Esophagus muscularis mucosa (tissue), 4 donors: ENCODE results near the gene TUT1. TPM values are rescaled to one million over a fixed set of nuclear protein-coding genes. Genes with fewer than 3 reads are reported as not detected.
"Not testable (repeated sequence)": the region's sequence is repeated elsewhere in the genome, so short reads cannot be mapped to it uniquely, and the experiment has no call there.

Source experiments
- DNase-seq: peaks from one replicate; pipeline ENCODE4 v3.0.0-alpha.2; 2017; ENCODE audit errors: extremely low spot score
- H3K27ac ChIP-seq, 4 donors: fragments of 200-600 bp; sonication (generic); replicated peaks in 1 of 4; 1 replicate in 3 of 4; 2 replicates in 1 of 4; pipeline ENCODE4 v1.5.1; 2016 to 2019; ENCODE audit warnings: mild to moderate bottlenecking in 1 of 4
- H3K27me3 ChIP-seq, 4 donors: fragments of 200-600 bp; sonication (generic); one replicate each; pipeline versions ENCODE4 v1.5.1 to v1.6.0; 2016 to 2019
- H3K36me3 ChIP-seq, 4 donors: fragments of 200-600 bp; sonication (generic); one replicate each; pipeline ENCODE4 v1.5.1; 2016 to 2019
- H3K4me1 ChIP-seq, 4 donors: fragments of 200-600 bp; sonication (generic); one replicate each; pipeline ENCODE4 v1.5.1; 2016 to 2019
- H3K4me3 ChIP-seq, 4 donors: fragments of 200-600 bp; sonication (generic); 1 replicate in 2 of 4; 2 replicates in 2 of 4; pipeline ENCODE4 v1.5.1; 2016 to 2019; ENCODE audit warnings: mild to moderate bottlenecking in 4 of 4, moderate library complexity in 1 of 4
- H3K9me3 ChIP-seq, 4 donors: fragments of 200-600 bp; sonication (generic); 1 replicate in 3 of 4; 2 replicates in 1 of 4; pipeline ENCODE4 v1.5.1; 2016 to 2019
- EP300 ChIP-seq: sonication (generic); formaldehyde crosslinking; IDR thresholded peaks from one replicate; pipeline ENCODE4 v1.6.1; 2017; ENCODE audit warnings: antibody characterized with exemption
- POLR2A ChIP-seq: fragments of 450-650 bp; IDR thresholded peaks from one replicate; pipeline ENCODE4 v1.6.1; 2017; ENCODE audit warnings: antibody characterized with exemption, moderate library complexity, mild to moderate bottlenecking, low read depth
- POLR2AphosphoS5 ChIP-seq, 2 donors: sonication (generic); formaldehyde crosslinking; IDR thresholded peaks; one replicate each; pipeline ENCODE4 v1.6.1; 2017; ENCODE audit warnings: antibody characterized with exemption in 2 of 2
- WGBS: methylation state at CpG from one replicate; pipeline ENCODE4 v1.1.5; 2018; 5-methylcytosine and 5-hydroxymethylcytosine counted together
- intact Hi-C: fragments of 100-400 bp; cut with DNase I; formaldehyde crosslinking; loops from one replicate; pipeline ENCODE4 v1.15.1; 2023
- total RNA-seq, 4 donors: library from RNA; depleted of rRNA; stranded (reverse); fragments of >200 nt; gene quantifications; one replicate each; pipeline versions ENCODE4 v1.1.0 to v1.2.1, GENCODE V29; 2016
- TF ChIP-seq, protein P1 (sequence below), 3 experiments: fragments of 200-600 bp in 2 of 3; fragments of 450-650 bp in 1 of 3; sonication (generic) in 2 of 3; IDR thresholded peaks; one replicate each; pipeline ENCODE4 v1.5.1; 2017 to 2019; ENCODE audit warnings: antibody characterized with exemption in 3 of 3, mild to moderate bottlenecking in 2 of 3, moderate library complexity in 1 of 3

Gene TUT1
- total RNA-seq, 4 donors from 2014 or later, result 4.2 to 8.0 (median 6.0) TPM

DNA sequence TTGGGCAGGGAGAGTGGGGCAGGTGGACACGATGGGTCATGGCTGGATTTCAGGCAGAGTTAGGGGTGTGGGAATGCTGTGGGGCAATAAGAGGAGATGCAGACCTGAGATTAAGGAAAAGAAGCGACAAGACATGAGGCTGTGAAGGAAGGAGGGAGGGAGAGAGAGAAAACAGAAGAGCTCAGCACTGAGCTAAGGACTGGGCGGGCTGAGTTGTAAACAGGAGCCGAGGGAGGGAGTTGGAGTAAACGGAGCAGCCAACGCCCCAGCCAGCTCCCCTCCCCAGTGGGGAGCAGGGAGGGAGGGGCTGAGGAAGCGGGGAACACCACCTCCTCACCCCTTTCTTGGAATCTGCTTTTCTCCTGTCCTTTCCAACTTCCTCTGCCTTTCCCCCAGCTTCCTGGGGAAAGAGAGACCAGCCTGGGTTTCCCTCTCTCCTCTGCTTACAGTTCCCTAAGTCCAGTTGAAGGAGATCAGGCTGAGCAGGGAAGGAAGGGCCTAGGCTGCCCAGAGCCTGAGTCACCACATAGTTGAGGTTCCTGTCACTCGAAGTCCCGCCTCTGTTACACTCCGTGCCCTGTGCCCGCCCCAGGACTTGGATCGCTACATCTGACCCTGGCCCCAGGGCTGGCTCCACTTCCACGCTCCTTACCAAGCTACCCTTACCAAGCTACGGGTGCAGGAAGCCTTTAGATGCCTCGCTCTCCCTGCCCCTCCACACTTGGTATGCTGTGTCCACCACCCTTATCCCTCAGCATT lies 38.1 kb downstream of the TUT1 start:
- intact Hi-C loops, result no loop called here
- peaks cover 0 to 11% (median 3%) of the 10 kb centered on the region in 4 donors for H3K36me3 ChIP-seq
- peak; percentile 98 for DNase-seq
- H3K27ac ChIP-seq, result peak overlapping the region; percentile 93 to 97 (median 95)
- WGBS, result under 1% methylated on average over 14 of the region's 15 CpGs
- no peaks in the 10 kb centered on the region for H3K9me3 ChIP-seq
- H3K4me1 ChIP-seq, result peaks cover 86 to 99% (median 95%) of the 10 kb centered on the region in 4 donors
- peak overlapping the region; percentile 38 to 49 (median 42) for H3K4me3 ChIP-seq
- TF ChIP-seq, protein P1, sequence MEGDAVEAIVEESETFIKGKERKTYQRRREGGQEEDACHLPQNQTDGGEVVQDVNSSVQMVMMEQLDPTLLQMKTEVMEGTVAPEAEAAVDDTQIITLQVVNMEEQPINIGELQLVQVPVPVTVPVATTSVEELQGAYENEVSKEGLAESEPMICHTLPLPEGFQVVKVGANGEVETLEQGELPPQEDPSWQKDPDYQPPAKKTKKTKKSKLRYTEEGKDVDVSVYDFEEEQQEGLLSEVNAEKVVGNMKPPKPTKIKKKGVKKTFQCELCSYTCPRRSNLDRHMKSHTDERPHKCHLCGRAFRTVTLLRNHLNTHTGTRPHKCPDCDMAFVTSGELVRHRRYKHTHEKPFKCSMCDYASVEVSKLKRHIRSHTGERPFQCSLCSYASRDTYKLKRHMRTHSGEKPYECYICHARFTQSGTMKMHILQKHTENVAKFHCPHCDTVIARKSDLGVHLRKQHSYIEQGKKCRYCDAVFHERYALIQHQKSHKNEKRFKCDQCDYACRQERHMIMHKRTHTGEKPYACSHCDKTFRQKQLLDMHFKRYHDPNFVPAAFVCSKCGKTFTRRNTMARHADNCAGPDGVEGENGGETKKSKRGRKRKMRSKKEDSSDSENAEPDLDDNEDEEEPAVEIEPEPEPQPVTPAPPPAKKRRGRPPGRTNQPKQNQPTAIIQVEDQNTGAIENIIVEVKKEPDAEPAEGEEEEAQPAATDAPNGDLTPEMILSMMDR (IDR thresholded peaks at IDR 0.05), result no peak
- TF ChIP-seq POLR2AphosphoS5 (IDR thresholded peaks at IDR 0.05), result peak in 1 of 2 donors; percentile 88
- peak; percentile 18 for TF ChIP-seq POLR2A
- H3K27me3 ChIP-seq, result no peaks in the 10 kb centered on the region

DNA sequence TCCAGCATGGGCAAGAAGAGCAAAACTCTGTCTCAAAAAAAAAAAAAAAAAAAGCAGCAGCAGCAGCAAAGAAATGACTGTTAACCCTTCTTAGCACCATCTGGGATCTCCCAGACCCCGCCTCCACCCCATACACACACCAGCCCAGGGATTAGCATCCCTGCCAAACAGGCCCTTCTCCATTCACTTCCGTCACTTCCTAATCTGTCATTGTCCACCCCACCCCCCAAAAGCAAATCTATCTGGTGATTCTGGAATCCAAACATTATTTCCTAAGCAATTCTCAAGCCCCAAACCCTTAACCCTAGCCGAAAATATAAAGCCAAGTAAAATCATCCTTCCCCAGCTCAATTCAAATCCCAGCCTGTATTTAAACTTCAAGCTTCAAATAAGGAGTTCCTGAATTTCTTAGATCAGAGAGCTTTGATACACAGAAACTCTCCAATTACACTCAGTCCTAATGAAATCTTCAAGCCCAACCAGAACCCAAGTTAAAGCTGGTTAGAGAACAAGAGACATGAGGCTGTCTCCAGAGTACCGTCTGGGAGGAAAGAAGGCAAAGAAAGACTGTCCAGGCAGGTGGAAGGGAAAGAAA lies 38.7 kb downstream of the TUT1 start:
- no peaks in the 10 kb centered on the region for H3K27me3 ChIP-seq
- peaks cover 0 to 4% (median 0%) of the 10 kb centered on the region in 4 donors for H3K36me3 ChIP-seq
- peak overlapping the region; percentile 38 to 49 (median 42) for H3K4me3 ChIP-seq
- H3K9me3 ChIP-seq, result no peaks in the 10 kb centered on the region
- WGBS, result 14% methylated on average over 4 of the region's 4 CpGs
- peaks cover 93 to 99% (median 98%) of the 10 kb centered on the region in 4 donors for H3K4me1 ChIP-seq
- DNase-seq, result no peak
- H3K27ac ChIP-seq, result peak overlapping the region; percentile 93 to 97 (median 95)
- intact Hi-C loops, result no loop called here
- TF ChIP-seq POLR2A (no peak), EP300 (no peak), POLR2AphosphoS5 (IDR thresholded peaks at IDR 0.05) (no peak)
- TF ChIP-seq, protein P1 (IDR thresholded peaks at IDR 0.05), result no peak

DNA sequence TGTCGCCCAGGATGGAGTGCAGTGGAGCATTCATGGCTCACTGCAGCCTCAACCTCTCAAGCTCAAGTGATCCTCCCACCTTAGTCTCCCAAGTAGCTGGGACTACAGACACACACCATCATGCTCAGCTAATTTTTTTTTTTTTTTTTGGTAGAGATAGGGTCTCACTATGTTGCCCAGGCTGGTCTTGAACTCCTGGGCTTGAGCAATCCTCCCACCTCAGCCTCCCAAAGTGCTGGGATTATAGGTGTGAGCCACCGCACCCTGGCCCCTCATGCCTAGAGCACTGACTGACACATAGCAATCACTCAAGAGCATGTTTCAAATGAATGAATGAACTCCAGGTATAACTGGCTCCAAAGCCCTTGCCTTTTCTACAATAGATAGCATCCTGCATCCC lies 40.8 kb downstream of the TUT1 start:
- Histone ChIP-seq H3K4me1 (peaks cover 76 to 82% (median 81%) of the 10 kb centered on the region in 4 donors), H3K27ac (peak overlapping the region; percentile 93 to 97 (median 95))
- intact Hi-C loops, H3K9me3 ChIP-seq, H3K36me3 ChIP-seq, DNase-seq, H3K4me3 ChIP-seq, H3K27me3 ChIP-seq: not testable (repeated sequence)
- 95% methylated on average over 2 of the region's 2 CpGs for WGBS

DNA sequence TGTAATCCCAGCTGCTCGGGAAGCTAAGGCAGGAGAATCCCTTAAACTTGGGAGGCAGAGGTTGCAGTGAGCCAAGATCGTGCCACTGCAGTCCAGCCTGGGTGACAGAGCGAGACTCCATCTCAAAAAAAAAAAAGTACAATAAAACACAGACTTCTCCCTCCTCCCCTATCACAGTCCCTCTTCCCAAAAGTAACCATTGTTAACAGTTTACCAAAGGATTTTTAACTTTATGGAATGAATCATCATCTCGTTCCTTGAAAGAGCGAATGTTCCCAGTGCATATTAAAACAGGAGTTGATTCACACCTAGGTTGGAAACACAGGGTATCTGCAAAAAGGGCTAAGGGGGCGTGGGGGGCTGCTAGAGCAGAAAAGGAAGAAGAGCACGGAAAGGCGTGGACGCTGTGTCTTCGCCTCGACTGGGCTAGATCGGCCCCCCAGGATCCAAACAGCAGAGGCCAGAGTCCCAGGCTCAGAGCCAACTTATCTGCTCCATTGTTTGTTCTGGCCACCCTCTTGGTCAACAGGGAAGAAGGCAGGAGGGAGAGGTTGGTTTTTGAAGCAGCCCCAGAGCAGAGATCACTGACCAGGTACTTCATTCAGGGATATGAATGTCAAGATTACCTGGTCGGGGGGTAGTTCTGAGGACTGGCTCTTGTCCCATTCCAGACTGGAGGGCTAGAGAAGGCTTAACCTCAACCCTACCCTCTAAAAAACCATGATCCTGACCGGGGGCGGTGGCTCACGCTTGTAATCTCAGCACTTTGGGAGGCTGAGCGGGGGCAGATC lies 42.6 kb downstream of the TUT1 start:
- intact Hi-C loops, result no loop called here
- TF ChIP-seq, protein P1 (IDR thresholded peaks at IDR 0.05), result no peak
- no peak for TF ChIP-seq POLR2AphosphoS5 (IDR thresholded peaks at IDR 0.05)
- no peak for TF ChIP-seq POLR2A
- TF ChIP-seq EP300, result no peak
- peaks cover 0 to 7% (median 0%) of the 10 kb centered on the region in 4 donors for H3K36me3 ChIP-seq
- H3K9me3 ChIP-seq, result no peaks in the 10 kb centered on the region
- 61% methylated on average over 16 of the region's 17 CpGs for WGBS
- peaks cover 59 to 74% (median 67%) of the 10 kb centered on the region in 4 donors for H3K4me1 ChIP-seq
- H3K27me3 ChIP-seq, result no peaks in the 10 kb centered on the region
- peak overlapping the region in 1 of 4 donors; percentile 100 for H3K4me3 ChIP-seq
- no peak for DNase-seq
- H3K27ac ChIP-seq, result peak overlapping the region; percentile 97 to 100 (median 98)
